Glutamatergic neuron (in vitro differentiated cells): Measurements from ENCODE around the gene MISP3. TPM values are rescaled to one million over a fixed set of nuclear protein-coding genes. Genes with fewer than 3 reads are reported as not detected.
A peak's percentile ranks its signal among the peaks of the same experiment; 100 is the strongest.

Source experiments
- DNase-seq: peaks from one replicate; pipeline ENCODE4 v3.0.0; 2022
- H3K27ac Mint-ChIP-seq: one replicate; pipeline ENCODE4 v1.8.0; 2020; ENCODE audit warnings: mild to moderate bottlenecking, mixed read lengths, inconsistent platforms; ENCODE audit not compliant: unreplicated experiment
- H3K27me3 Mint-ChIP-seq: one replicate; pipeline ENCODE4 v1.8.0; 2020; ENCODE audit warnings: mild to moderate bottlenecking, moderate library complexity, mixed read lengths, inconsistent platforms; ENCODE audit not compliant: unreplicated experiment
- H3K36me3 Mint-ChIP-seq: one replicate; pipeline ENCODE4 v1.8.0; 2020; ENCODE audit warnings: mild to moderate bottlenecking, mixed read lengths, inconsistent platforms; ENCODE audit not compliant: unreplicated experiment
- H3K4me1 Mint-ChIP-seq: one replicate; pipeline ENCODE4 v1.8.0; 2020; ENCODE audit warnings: mild to moderate bottlenecking, low read depth, mixed read lengths, inconsistent platforms; ENCODE audit not compliant: unreplicated experiment
- H3K4me3 Mint-ChIP-seq: one replicate; pipeline ENCODE4 v1.8.0; 2020; ENCODE audit warnings: mild to moderate bottlenecking, mixed read lengths, inconsistent platforms; ENCODE audit not compliant: unreplicated experiment
- H3K9me3 Mint-ChIP-seq: one replicate; pipeline ENCODE4 v1.8.0; 2020; ENCODE audit warnings: mild to moderate bottlenecking, moderate library complexity, mixed read lengths, inconsistent platforms; ENCODE audit not compliant: unreplicated experiment
- CTCF ChIP-seq: fragments of 200-600 bp; sonication (generic); IDR thresholded peaks from one replicate; pipeline ENCODE4 v1.5.0; 2021; ENCODE audit not compliant: partially characterized antibody, unreplicated experiment
- total RNA-seq: library from RNA; stranded (reverse); fragmentation: NEBNext Ultra II Directional; extraction: Animal tissue kit (Norgen Biotek cat#: 25700); gene quantifications from one replicate; pipeline ENCODE4 v1.2.1, GENCODE V29; 2021; ENCODE audit not compliant: unreplicated experiment

Gene MISP3
- total RNA-seq, 1 donor from 2014 or later, result 2.2 TPM

GRCh38 chr19:14073261-14073924 lies 807 bp downstream of the MISP3 start:
- Mint-ChIP-seq H3K36me3 (no peaks in the 10 kb centered on the region), H3K4me3 (peak overlapping the region; percentile 97), H3K9me3 (peaks cover 3% of the 10 kb centered on the region), H3K27ac (no peak overlapping the region), H3K4me1 (no peaks in the 10 kb centered on the region), H3K27me3 (peaks cover 12% of the 10 kb centered on the region)
- peak; percentile 35 for TF ChIP-seq CTCF
- DNase-seq, result peak; percentile 81

- Mint-ChIP-seq H3K27me3 (peaks cover 12% of the 10 kb centered on the region), H3K27ac (peak overlapping the region; percentile 75), H3K4me1 (no peaks in the 10 kb centered on the region), H3K36me3 (no peaks in the 10 kb centered on the region), H3K9me3 (peaks cover 3% of the 10 kb centered on the region), H3K4me3 (peak overlapping the region; percentile 97)
- peak; percentile 50 for DNase-seq
- no peak for TF ChIP-seq CTCF
These were observed 1.6 kb downstream of the MISP3 start for GRCh38 chr19:14073925-14074838.

GRCh38 chr19:14078411-14078810 lies 5.8 kb downstream of the MISP3 start:
- Mint-ChIP-seq H3K36me3 (no peaks in the 10 kb centered on the region), H3K4me3 (no peak overlapping the region), H3K27me3 (peaks cover 12% of the 10 kb centered on the region), H3K4me1 (peaks cover 3% of the 10 kb centered on the region), H3K9me3 (peaks cover 8% of the 10 kb centered on the region), H3K27ac (no peak overlapping the region)
- no peak for TF ChIP-seq CTCF
- no peak for DNase-seq

- Mint-ChIP-seq H3K9me3 (peaks cover 7% of the 10 kb centered on the region), H3K27me3 (peaks cover 4% of the 10 kb centered on the region), H3K27ac (peak overlapping the region; percentile 98), H3K4me1 (peaks cover 3% of the 10 kb centered on the region), H3K4me3 (peak overlapping the region; percentile 95), H3K36me3 (no peaks in the 10 kb centered on the region)
- TF ChIP-seq CTCF, result no peak
- peak; percentile 100 for DNase-seq
These were observed 8.6 kb downstream of the MISP3 start for GRCh38 chr19:14080887-14081796.
